Astrocyte of the spinal cord (primary cell): ENCODE data around the gene MCUB.

Experiments used
- DNase-seq: peaks from one replicate; pipeline ENCODE4 v3.0.0; 2011; ENCODE audit warnings: low read depth, low spot score
- H3K4me3 ChIP-seq: 2 replicates; pipeline ENCODE4 v1.5.1; 2011; ENCODE audit warnings: low read depth, mild to moderate bottlenecking, low read length, moderate library complexity
- in situ Hi-C: cut with HindIII; loops from 2 replicates; pipeline ENCODE4 v1.10.0; 2017; ENCODE audit warnings: low sequenced_read_pairs
- TF ChIP-seq, protein P1 (sequence below): IDR thresholded peaks from 2 replicates; pipeline ENCODE4 v1.5.1; 2012; ENCODE audit warnings: low read depth, mild to moderate bottlenecking, low read length, inconsistent platforms

Gene MCUB

DNA sequence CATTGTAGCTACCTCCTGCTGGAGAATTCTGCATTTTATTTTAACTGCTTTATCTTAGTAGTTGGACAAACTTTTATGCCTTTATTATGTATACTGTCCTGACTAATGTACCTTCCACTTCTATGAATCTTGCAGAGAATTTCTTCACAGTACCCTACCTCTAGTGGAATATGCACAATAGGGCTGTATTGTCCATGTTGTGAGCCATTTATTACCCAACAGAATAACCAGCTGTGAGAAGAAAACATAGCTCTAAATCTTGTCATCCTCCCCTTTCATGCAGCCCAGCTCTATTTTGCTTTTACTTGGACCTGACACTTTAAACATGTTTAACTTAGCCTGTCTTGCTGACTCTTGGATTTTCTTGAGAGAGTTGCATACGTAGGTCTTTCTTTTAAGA is 56.2 kb downstream of the MCUB start:
- in situ Hi-C loops: no loop called here
- TF ChIP-seq, protein P1, sequence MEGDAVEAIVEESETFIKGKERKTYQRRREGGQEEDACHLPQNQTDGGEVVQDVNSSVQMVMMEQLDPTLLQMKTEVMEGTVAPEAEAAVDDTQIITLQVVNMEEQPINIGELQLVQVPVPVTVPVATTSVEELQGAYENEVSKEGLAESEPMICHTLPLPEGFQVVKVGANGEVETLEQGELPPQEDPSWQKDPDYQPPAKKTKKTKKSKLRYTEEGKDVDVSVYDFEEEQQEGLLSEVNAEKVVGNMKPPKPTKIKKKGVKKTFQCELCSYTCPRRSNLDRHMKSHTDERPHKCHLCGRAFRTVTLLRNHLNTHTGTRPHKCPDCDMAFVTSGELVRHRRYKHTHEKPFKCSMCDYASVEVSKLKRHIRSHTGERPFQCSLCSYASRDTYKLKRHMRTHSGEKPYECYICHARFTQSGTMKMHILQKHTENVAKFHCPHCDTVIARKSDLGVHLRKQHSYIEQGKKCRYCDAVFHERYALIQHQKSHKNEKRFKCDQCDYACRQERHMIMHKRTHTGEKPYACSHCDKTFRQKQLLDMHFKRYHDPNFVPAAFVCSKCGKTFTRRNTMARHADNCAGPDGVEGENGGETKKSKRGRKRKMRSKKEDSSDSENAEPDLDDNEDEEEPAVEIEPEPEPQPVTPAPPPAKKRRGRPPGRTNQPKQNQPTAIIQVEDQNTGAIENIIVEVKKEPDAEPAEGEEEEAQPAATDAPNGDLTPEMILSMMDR: no peak
- H3K4me3 ChIP-seq: no peak overlapping the region
- no peak for DNase-seq

DNA sequence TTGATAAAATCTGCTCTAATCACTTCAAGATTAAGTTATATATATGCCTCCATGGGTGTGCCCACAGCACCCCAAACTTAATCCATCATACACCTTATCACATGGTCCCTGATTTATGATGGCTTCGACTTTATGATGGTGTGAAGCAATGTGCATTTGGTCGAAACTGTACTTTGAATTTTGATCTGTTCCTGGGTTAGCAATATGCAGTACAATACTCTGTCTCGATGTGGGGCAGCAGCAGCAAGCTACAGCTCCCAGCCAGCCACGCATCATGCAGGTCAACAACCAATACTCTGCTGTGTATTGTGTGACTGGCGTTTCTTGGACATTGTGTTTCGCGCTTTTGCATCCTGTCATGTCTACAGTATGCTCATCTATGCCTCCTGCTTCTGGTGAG is 62.6 kb downstream of the MCUB start:
- TF ChIP-seq, protein P1: no peak
- no peak for DNase-seq
- in situ Hi-C loops: no loop called here
- no peak overlapping the region for H3K4me3 ChIP-seq

DNA sequence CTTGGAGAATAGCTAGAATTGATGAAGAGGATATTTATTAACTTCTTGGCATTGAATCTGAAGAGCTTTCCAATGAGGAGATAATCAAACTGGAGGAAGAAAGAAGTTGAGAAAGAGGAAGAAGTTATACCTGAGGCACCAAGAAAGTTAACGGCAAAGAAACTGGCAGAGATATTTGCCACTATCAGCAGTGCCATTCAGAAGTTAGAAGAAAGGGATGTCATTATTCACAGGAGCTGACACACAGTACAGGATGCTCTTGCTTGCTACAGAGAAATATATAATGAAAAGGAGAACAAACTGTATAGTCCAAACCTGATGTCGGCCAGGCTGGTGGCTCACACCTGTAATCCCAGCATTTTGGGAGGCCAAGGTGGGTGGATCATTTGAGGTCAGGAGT is 64.5 kb downstream of the MCUB start:
- in situ Hi-C loops: no loop called here

DNA sequence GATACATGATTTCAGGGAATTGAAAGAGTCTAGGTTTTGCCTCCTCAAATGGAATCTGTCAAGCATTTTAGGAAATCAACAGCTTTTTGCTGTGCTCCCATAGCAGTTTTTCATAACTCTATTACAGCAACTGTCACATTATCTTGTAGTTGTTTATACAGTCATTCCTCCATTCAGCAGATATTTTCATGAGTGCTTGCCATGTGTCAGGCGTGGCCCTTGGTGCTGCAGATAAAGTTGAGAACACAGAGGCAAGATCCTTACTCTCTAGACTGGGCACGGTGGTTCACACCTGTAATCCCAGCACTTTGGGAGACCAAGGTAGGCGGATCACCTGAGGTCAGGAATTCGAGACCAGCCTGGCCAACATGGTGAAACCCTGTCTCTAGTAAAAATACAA is 67.3 kb downstream of the MCUB start:
- no peak for DNase-seq
- TF ChIP-seq, protein P1: no peak
- H3K4me3 ChIP-seq: no peak overlapping the region
- in situ Hi-C loops: no loop called here

More for the DNA sequence above, 64.5 kb downstream of the MCUB start:
- TF ChIP-seq, protein P1: no peak
- no peak overlapping the region for H3K4me3 ChIP-seq
- no peak for DNase-seq

DNA sequence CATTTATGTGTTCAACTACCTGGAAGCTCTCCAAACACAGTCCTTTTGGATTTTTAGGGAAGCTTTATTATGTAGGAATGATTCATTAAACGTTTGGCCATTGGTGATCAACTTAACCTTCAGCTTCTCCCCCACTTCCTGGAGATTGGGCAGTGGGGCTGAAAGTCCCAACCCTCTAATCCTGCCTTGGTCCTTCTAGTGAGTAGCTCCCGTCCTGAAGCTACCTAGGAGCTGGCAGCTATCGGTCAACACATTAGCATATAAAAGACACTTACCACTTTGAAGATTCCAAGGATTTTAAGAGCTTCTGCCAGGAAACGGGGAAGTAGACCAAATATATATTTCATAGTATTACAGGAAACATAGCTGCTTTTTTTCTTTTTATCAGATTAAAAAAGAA is 69.7 kb downstream of the MCUB start:
- TF ChIP-seq, protein P1: no peak
- in situ Hi-C loops: no loop called here
- no peak overlapping the region for H3K4me3 ChIP-seq
- DNase-seq: no peak

DNA sequence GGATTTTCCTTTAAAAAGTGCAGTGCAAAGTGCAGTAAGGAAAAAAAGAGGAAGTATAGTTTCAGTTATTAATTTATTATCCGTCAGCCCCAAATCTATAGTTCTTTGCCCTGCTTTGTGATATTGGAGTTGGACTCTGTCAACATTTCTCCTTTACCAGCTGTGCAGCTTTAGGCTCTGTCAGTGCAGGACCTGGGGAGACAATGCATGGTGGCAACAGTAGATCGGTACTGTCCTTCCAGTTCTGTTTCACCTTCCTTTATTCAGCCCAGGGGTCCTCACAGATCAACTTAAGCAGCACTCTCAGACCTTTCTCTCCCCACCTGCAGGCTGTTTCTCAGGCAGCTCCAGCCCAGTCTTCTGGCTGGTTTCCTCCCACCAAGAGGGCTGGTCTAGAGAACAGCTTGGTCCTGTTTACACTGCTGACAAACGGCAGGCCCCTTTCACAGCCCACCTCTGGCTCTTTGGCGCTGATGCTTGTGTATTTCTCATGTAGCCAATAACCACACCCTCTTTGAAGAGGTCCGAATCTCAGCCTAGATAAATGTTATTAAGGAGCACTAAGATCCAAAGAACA is 71.6 kb downstream of the MCUB start:
- TF ChIP-seq, protein P1: no peak
- no peak overlapping the region for H3K4me3 ChIP-seq
- in situ Hi-C loops: no loop called here
- DNase-seq: no peak

DNA sequence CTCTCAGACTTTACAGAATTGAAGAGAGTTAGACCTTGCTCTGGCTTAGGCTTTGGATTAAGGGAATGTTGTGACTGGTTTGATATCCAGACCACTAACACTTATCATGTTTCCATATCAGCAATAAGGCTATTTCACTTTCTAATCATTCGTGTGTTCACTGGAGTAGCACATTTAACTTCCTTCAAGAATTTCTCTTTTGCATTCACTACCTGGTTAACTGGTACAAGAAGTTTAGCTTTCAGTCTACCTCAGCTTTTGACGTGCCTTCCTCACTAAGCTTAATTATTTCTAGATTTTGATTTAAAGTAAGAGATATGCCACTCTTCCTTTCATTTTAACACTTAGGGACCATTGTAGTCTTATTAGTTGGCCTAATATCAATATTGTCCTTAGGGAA is 80.6 kb downstream of the MCUB start:
- in situ Hi-C loops: no loop called here
- H3K4me3 ChIP-seq: no peak overlapping the region
- TF ChIP-seq, protein P1: no peak
- no peak for DNase-seq
